GM18951 (cell line): Measurements from ENCODE around the gene JAK1.

ENCODE experiments used
- POLR2A ChIP-seq: IDR thresholded peaks from 4 replicates; pipeline ENCODE4 v1.6.1; 2011; ENCODE audit warnings: mild to moderate bottlenecking; ENCODE audit not compliant: insufficient read length, insufficient read depth; ENCODE audit errors: extremely low read depth
- in situ Hi-C: fragments of 300-500 bp; cut with MboI; formaldehyde crosslinking; loops from one replicate; pipeline ENCODE4 v1.12.0; 2022; ENCODE audit warnings: low sequenced_read_pairs, mixed read lengths, inconsistent platforms; ENCODE audit not compliant: unreplicated experiment

JAK1 gene

DNA sequence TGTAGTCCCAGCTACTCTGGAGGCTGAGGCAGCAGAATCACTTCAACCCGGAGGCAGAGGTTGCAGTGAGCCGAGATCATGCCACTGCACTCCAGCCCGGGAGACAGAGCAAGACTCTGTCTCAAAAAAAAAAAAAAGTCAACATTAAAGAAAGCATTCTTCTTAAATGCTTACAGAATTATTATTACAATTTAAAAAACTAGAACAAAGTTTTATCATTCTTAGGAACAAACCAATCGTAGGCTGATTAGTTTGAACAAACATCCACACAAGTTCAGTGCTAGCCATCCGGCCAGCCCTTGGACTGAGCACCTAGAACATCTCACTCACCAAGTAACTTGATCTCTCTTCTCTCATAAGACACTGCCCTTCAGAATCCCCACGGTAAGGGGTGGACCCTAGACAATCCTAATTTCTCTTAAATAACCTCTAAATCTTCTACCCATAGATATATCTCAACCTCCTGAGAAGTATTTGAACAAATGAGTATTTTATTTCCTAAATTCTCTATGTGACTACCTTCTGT lies 16.0 kb downstream of the JAK1 start:
- in situ Hi-C loops = no loop called here

DNA sequence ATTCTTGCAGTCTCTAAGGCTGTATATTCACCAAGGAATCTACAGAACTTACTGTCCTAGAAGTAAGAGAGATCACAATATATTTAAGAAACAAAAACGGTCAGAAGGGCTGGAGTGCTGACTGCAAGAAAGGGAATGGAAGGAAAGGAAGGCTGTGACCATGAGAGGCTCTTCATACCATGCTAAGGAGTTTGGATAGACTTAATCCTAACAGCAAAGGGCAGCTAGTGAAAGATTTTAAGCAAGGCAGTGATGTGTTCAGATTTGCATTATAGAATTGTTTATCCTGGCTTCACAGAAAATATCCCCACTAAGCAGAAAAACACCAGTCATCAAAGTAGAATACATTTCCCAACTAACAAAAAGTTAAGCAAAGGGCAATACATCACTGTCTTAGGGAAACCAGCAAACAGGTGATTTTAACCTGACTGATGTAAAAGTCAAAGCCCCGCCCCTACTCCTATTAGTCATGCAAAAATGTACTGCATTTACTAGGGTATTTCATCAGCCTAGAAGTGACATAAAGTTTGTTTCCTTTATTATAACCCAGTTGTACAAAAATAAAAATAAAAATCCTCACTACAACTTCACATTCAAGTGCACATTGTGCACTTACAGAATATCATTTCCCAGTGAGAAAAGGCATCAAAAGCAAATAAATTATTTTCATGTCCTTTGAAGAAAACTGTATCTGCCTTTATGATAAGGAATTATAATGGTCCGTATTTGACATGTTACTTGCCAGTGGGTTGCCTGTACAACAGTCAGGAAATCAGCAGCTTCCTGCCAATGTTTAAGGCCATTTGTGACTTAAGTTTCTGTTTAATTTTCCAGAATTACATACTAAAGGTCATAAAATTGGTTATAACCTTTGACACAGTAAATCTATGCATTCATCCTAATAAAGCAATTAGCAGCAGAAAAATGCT lies 17.2 kb downstream of the JAK1 start:
- no peak for TF ChIP-seq POLR2A
- in situ Hi-C loops = no loop called here

More for the DNA sequence above, 16.0 kb downstream of the JAK1 start:
- TF ChIP-seq POLR2A = no peak

DNA sequence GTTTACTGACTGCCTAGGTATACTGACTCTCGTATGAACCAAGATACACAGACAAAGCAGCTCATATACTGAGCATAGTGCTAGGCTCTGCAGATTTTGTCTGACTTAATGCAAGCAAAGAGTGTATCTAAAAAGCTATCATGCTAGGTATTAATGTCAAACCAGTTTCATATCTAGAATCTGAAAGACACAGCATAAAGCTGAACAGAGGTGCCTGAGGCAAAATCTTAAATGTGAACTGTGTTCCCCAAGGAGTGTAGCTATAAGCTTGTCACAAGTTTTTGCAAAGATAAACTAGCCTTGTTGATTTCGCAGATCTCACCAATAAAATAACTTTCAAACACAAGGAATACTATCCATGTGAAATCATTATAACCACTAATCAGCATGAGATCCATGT lies 18.1 kb downstream of the JAK1 start:
- in situ Hi-C loops = no loop called here
- TF ChIP-seq POLR2A = no peak

DNA sequence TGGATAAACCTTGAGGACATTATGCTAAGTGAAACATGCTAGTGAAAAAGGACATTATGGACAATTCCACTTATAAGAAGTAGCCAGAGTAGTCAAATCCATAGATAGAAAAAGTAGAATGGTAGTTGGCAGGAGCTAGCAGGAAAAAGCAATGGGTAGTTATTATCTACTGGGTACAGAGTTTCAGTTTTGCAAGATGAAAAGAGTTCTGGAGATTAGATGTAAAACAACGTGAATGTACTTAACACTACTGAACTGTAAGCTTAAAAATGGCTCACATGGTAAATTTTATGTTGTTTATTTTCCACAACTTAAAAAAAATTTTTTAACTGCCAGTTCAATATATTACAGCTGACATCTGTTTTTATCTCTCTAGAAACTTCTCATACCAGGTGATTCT lies 19.4 kb downstream of the JAK1 start:
- in situ Hi-C loops = no loop called here
- TF ChIP-seq POLR2A = no peak

DNA sequence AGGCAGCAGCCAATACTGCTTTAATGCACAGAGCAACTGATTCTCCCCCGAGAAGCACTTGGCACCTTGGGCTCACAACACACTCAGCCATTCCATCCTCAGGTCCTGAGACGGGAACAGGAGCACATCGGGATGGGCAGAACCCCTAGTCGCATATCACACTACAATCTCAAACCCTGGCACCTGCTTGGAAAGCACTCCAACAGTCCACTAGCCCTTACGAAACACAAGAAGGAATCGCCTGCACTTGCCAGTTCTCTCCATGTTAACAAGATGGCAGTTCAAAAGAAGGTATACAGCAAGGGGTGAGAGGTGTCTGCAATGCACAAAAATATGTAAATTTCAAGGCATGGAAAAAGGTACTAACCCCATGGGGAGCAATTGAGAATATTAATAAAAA lies 21.4 kb downstream of the JAK1 start:
- TF ChIP-seq POLR2A = no peak
- in situ Hi-C loops = no loop called here

DNA sequence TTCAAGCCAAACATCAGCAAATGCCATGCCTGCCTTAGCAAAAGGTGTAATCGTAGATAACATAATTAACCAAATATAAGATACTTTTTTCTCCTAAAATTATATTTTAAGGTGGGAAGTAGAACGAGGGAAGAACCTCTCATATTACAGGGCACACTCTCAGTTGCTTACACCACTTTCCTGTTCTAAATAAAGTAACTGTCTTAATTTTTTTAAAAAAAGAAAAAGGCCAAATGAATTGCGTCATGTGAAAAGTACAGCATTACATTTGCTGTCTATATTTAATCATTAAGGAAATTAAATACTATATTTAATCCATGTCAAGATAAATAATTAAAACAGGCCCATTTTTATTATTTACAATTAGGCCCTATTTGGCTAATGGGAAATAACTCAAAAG lies 23.7 kb downstream of the JAK1 start:
- in situ Hi-C loops = no loop called here
- no peak for TF ChIP-seq POLR2A

DNA sequence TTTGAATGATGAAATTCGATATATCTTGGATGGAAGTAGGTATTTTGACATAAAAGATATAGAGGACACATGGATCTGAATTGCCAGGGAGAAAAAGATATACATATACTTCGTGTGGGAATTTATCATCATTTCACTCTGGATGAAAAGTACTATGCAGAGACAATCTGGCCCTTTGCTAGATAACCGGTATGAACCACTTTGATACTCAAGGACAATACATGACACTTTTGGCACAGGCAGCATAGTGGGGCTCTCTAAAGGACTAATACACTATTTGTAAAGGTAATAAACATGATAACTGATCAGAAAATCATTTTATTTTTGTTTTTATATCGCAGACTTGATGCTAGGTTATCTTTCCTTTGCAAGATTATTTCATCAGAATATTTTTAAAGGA lies 24.2 kb downstream of the JAK1 start:
- TF ChIP-seq POLR2A = no peak
- in situ Hi-C loops = no loop called here

DNA sequence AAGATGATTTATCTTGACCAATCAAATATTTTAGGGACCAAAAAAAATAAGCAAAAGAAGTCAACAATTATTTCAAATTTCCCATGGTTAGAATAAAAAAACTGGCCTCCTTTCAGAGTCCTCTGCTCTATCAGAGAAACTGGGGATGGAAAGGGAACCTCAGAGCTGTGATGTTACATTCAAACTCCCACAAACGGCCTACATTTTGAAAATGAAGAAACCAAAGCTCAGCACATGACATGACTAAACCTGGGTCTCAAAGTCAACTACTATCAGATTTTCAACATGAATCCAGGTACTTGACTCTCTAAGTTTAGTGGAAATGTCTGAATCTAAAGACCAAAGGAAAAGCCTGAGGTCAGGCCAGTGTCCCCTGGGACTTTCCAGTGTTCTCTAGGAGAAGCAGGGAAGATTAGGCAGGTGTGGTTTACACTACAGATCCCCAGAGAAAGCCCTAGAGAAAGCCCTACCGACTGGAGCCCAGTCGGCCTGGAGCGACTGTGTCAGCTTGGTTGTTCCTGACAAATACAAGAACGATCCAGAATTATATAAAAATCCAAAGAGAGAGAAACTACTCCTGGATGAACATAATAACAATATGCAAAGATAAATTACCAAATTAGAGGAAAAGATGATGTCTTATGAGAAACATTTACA lies 24.8 kb downstream of the JAK1 start:
- in situ Hi-C loops = no loop called here
- TF ChIP-seq POLR2A = no peak

DNA sequence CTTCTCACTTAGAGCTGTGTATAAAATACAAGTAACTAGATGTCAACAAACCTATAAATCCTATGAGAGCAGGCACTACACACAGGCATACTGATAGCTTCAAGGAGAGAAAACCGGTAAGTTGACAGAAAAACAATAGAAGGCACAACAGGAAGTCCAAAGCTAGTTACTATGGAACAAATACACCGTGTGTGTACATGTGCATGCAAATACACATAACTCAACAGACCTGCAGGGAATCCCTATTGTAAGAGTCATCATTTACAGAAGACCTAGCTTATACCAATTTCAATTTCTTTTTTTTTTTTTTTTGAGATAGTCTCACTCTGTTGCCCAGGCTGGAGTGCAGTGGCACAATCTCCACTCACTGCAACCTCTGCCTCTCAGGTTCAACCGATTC lies 26.3 kb downstream of the JAK1 start:
- in situ Hi-C loops = no loop called here
- no peak for TF ChIP-seq POLR2A

DNA sequence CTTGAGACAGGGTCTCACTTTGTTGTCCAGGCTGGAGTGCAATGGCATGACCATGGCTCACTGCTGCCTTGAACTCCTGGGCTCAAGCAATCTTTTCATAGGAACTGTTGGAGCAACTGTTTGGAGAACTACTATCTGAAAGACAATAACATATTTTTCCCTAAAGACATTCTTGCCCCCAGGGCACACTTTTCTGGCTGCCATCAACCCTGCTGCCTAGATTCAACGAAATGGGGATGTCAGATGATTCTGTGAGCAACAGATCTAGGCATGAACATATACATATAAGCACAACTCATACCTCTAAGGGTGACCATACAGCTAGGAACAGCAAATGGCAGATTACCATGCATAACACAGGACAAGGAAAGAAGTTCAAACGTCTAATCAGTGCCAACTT lies 27.4 kb downstream of the JAK1 start:
- no peak for TF ChIP-seq POLR2A
- in situ Hi-C loops = no loop called here

DNA sequence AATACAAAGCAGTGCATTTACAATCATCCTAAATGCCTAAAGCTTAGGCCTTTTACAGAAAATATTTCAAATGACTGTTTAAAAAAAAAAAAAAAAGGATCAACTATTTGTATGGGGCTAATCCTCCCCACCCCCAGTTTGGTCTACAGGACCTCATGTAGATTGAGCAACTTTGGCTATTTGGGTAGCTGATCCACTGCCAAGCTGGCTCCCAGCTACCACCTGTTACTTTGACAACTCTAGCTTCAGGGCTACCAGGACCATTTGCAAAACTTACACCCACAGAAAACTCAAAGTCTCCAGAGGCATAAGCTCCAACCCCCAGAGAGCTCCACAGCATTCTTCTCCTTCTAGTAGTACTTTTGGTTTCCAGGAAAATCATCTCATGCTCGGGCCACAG lies 29.4 kb downstream of the JAK1 start:
- in situ Hi-C loops = no loop called here
- TF ChIP-seq POLR2A = no peak

DNA sequence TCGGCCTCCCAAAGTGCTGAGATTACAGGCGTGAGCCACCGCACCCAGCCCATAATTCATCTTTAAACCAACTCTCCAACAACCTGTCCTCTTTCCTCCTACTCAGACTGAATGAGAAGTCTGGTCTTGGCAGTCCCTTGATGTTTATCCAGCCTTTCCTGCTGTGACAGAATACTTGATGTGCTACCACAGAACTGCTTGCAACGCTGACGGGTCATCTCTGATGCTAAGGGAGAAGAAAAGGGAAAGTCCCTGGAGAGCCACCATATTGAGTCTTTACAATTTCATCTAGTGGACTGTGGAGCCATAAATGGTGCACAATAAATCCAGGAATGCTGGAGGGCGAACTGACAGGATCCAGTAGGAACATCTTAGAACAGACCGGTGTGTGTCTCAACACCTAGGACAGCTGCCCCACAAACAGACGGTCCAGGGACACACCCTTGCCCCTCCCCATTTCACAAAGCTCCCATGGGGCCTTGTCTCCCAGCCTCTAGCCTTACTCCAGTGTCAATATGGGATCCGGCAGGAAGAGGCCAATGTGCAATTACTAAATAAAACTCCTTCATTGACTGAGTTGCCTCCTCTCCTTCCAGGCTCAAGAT lies 30.7 kb downstream of the JAK1 start:
- TF ChIP-seq POLR2A = no peak
- in situ Hi-C loops = no loop called here

DNA sequence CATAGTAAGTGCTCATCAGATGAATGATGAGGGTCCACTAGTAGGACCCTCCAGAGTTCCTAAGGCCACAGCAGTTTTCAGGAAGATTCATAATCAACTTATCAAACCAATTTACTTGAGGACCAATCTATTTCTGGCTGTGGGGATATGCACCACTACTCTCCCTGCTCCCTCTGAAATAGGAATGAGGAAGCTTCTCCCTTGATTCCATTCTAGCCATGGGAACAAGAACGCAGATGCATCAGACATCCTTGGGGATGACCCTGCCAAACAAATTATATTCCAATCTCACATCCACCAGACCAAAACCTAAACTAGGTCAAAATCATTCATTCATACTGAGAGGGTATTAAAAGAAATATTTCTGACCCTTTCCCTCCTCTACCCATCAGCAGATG lies 31.5 kb downstream of the JAK1 start:
- no peak for TF ChIP-seq POLR2A
- in situ Hi-C loops = no loop called here

DNA sequence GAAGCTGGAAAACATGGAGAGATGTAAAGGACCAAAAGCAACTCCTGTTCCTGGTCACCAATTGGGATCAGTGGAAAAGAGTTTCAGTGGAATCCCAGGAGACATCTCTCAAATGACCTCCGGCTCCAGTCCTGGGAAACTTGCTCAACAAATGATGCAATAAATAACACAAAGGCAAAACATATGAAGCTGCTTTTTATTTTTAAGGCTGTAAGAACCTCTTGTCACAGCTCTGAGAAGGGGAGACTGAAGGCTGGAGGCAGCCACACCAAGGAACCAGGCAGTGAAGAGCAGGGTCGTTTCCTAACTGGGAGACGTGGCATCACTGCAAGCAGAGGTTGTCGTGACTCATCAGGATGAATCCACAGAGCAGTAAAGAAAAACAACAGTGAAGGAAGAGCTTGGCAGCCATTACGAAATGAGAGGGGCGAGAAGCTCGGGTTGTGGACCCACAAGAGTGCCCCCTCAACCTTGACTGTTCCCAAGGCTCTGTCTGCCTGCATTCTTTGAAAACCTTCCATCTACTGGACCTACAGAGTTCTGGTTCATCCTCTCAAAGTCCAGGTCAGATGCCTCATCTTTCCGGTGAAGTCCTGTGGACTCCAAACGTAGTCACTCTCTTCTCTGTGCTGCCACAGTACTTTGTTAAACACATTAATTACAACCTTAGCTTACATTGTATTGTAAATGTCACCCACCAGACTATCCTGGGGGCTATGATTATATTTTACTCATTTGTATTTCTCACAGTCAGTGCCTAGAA lies 32.1 kb downstream of the JAK1 start:
- in situ Hi-C loops = no loop called here
- no peak for TF ChIP-seq POLR2A
